Inferior parietal cortex (tissue), 1 donor: ENCODE data around the gene DNER.

Experiments
- DNase-seq: peaks from one replicate; pipeline ENCODE4 v3.0.0-alpha.2; 2016; ENCODE audit errors: extremely low spot score

The DNER gene

DNA sequence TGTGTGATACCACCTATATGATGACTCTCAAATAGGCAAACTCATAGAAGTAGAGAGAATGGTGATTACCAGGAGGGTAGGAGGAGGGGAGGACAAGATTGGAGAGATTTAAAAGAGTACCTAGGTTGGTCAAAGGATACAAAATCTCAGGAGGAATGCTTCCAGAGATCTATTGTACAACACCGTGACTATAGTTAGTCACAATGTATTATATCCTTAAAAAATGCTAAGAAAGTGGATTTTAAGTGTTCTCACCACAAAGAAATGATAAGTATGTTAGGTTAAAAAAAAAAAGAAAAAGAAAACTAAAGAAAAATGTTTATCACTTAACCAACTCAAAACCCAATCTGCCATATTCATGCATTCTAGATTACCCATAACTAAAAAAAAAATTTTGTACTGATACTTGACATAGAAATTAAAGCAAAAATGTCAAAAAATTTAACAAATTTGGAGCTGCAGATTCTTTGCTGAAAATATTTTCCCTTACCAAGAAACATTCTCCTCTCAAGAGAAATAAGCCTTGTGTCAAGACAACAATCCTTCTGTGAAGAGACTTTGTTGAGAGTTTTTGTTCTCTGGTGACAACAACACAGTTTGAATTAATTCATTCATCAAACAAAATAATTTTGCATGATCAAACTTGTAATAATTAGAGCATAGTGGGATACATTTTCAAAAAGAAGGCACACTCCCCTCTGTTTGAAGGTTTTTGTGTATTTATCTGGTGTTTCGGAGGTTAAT is 213.1 kb downstream of the DNER start:
- DNase-seq = no peak

DNA sequence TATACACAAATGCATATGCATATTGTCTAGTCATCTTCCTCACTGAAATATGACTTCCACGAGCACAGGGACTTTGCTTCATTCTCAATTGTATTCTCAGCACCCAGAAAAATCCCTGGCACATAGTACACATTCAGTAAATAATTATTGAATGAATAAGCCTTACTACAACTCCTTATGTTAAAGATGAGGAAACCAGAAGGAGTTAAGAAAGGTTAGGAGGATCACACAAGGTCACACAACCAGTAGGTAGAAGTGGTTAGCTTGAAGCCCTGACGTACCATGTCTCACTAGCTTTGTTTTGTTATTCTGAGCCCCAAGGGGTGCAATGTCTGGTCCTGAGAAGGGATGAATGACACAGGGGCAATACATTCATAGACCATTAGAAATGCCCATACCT is 222.3 kb downstream of the DNER start:
- DNase-seq = no peak

DNA sequence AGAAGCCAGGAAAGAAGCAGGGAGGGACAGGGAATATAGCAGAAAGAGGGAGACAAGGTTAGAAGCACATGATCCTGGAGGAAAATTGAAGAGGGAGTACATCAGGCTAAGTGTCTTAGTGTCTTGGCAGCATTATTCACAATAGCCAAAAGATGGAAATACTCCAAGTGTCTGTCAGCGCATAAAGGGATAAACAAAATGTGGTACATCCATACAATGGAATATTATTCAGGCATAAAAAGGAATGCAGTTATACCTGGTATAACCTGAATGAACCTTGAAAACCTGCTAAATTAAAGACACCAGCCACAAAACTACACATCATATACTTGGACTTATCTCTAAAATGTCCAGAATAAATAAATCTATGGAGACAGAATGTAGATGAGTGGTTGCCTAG is 224.2 kb downstream of the DNER start:
- no peak for DNase-seq

DNA sequence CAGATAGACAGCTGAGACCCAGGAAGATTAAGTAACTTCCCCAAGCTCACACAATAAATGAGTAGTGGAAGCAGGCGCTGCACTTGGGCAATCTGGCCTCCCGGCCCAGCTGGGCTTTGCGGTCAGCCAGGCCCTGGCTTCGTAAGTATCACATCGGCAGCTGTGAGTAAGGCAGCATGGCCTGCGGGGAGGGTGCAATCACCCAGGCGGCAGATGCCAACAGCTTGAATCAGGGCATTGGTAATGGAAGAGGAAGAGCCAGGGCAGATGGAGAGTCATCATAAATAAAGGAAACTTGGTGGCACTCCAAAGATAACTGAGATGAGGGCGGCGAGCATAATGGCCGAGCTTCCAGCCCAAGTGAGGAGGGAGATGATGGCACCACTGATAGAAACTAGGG is 225.3 kb downstream of the DNER start:
- peak; percentile 20 for DNase-seq

DNA sequence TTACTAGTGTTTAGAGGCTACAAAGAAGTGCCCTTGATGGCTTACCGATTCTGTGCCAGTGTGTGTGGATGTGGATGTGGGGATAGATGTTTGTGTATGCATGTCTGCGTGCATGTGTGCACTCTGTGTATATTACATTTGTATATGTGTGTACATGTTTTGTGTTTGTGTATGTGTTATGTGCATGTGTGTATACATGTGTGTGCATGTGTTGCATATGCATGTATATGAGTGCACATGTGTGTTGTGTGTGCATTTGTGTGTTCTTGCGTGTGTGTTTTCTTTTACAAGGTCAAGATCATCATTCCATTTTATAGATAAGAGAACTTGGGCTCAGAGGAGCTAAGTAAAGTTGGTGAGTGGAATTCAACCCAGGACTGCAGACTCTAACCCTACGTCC is 226.1 kb downstream of the DNER start:
- DNase-seq = no peak

DNA sequence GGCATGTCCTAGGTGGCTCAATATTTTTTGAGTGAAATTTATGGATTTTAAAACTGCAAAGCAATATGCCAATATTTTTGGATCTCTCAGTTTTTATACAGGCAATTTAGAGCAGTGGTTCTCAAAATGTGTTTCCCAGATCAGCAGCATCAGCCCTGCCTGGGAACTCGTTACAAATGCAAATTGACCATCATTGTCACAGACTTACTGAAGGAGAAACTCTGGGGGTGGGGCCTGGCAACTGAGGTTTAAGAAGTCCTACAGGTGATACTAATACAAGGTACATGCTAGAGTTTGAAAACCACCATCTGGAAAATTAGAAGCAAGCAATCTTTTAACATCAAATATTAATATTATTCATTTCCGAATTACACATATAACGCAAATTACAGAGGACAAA is 227.7 kb downstream of the DNER start:
- DNase-seq = no peak

DNA sequence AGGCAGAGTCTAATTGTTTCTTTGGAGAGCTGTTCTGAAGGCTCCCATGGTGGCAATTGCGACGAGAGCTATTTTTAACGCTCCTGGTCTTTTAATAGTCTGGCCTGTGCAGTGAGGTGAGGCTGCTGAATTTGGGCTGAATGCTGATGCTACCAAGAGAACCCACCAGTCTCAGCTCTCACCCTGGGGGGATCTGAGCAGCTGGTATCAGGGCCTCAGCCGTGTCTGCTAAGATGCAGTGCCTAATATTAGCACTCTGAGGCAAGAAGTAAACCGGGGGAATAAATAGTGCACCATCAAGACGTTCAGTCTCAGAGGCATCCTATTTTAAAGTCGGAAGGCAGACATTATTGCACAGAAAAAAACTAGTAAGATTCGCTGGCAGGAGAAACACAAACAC is 228.5 kb downstream of the DNER start:
- DNase-seq = no peak

DNA sequence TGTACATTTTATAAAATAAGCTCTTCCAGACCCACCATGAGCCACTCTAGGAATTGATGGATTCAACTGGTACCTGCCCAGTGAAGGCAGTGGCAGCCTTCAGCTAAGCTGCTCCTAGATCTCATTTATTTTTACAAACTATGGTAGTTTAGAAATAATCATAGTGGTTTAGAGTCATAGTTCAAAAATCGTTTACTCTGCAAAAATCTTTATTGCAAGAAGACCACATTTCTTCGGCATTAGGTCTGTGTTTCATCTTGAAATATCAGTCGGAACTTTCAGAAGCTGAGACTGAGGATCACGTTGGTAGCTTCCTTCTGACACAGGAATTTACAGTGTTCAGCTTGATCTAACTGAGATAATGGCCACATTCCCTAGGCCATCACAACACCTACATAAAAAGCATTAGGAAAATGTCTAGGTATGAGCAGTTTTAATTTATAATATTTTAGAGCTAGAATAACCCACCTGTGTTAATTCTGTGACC is 237.0 kb downstream of the DNER start:
- no peak for DNase-seq

DNA sequence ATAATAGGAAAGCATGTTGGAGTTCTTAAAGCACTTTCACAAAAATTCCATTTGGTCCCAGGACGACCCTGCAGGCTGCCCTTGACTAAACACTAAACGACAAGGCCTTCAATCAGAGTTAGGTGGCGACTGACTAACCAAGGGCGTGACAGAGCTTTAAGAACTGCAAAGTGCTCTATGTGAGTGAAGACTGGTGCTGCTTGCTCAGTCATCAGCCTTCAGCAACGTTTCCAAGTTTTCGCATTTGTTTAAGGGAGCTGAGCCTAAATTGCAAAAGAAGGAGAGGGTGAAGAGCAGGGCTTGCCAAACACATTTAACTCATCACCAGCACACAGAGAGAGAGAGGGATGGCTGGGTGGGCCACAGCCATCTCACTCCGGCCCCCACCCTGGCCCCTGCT is 238.6 kb downstream of the DNER start:
- DNase-seq = no peak

DNA sequence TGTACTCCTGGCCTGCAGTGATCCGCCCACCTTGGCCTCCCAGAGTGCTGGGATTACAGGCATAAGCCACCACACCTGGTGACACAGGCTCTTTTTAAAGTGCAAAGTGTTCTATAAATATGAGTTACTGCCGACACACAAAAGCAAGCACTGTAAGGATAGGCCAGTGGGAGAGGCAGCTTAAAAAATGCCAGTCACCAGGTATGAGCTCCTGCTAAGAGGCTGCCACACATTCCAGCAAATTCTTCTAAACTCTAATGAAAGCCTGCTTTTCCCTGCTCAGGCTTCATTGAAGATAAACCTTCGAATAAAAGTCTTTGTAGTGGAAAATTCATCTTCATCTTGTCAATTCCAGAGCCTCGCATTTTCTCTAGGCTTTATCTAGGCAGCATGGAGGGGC is 240.2 kb downstream of the DNER start:
- DNase-seq = no peak

DNA sequence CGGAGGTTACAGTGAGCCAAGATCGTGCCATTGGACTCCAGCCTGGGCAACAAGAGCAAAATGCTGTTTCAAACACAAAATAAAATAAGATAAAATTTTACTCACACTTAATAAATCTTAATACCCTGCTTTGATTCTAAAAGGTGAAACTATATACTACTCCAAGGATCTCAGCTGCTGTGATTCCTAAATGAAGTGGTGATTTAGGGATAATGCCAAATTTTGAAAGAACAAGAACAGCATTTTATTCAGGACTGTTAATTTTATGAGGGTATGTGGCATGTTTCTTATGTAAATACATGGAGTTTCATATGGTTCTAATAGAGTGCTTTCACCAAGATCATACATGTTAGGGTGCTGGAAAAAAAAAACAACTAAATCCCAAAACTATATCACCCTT is 243.6 kb downstream of the DNER start:
- no peak for DNase-seq

DNA sequence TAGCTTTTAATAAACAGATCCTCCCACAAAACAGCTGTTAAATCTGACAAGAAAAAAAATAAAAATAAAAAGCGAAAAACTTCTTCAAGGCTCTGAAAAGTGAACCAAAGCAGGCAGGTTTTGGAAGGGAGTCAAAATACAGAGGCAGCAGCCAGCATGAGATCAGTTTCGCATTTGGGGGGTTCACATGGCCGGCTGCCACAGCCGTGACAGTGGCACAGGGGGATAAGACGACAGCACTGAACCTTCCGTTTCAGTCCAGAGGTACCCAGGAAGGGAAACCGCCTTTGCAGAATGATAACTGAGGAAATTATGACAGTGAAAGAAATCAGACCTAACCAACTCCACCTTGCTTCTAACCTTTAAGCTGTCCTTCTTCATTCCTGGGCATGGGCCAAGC is 246.6 kb downstream of the DNER start:
- no peak for DNase-seq

DNA sequence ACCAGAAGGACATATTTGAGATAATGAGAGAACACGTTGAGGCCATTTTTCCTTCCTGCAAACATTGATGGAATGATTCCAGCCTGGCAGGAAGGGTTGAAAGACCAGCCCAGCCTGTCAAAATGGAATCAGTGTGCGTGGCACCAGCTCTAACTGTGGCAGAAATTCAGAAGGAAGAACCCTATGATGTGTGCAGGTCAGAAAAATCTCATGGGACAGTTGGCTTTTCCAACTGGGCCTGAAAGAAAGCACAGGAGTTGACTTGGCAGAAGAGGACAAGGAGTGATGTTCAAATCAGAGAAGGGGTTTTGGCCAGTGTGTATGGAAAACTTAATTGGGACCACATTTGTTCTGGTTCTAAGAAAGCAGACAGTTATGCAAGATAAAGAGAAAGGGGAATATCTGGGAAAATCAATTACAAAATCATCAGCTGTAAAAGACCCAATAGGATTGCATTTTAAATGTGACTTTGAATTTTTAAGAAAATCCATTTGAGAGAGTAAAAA is 250.5 kb downstream of the DNER start:
- DNase-seq = no peak

DNA sequence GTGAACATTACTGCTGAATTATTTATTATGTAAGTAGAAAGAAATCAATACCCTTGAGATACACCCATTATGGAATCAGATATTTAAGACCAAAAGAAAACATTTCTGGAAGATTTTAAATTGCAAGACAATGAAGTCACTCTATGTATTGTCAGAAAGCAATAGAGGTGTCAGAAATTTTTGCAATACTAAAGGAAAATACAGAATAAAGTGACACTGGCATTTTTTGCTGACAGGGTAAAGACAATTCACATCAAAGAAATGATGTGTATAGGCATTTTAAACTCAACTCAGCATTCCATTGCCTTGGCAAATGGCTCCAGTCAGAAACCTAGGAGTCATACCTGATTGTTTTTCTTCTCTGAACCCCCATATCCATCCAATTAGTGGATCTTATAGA is 252.2 kb downstream of the DNER start:
- no peak for DNase-seq

DNA sequence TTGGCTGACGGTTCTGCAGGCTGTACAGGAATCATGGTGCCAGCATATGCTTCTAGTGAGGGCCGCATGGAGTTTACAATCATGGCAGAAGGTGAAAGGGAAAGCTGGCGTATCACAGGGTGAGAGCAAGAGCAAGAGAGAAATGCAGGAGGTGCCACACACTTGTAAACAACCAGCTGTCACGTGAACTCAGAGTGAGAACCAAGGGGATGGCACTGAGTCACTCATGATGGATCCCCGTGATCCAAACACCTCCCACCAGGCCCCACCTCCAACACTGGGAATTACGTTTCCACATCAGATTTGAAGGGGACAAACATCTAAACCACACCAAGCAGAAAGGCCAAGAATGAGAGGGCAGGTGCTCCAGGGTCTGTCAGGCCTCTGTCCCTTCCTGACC is 258.3 kb downstream of the DNER start:
- DNase-seq = no peak

DNA sequence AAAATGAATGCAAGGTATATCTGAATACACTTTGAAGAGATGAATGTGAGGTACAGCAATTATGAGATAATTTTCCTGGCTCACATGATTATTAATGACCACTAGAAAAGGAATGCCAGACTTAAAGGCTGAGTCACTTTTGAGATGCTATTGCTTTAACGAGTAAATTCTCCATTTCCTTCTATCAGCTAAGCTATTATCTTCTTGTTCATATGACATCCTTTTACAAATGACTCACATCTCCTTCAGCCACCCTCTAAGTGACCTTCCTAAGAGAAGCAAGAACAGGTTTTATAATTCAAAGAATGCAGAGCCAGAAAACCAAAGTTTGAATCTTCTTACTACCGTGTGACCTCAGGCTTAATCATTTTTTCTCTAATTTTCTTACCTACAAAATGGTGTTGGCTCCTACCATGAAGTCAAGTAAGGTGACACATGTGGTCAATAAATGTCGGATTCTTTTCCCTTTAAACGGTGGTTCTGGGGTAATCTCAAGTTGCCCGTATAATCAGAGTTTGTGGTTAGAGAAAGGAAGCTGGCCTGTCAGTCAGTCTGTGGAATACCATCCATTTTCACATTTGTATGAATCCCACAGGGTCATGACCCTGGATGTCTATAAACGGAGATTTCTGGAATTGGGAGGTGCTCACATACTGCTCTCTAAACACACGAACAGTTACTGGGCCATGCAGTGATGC is 259.3 kb downstream of the DNER start:
- DNase-seq = no peak

DNA sequence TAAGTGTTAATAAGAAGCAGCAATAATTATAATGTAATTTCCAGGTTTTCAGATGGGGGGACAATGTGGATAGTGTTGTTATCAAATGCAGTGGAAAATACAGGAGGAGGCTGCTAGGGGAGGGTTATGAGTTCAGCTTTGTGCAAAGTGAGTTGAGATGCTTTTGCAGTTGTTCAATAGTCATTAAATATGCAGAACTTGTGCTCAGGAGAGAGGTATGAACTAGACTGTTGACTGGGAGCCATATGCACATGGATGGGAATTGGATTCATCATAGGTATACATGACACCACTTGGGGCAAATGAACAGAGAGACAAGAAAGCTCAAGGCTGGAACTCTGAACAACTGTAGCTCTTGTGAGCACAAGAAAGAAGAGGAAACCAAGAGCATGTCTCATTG is 261.1 kb downstream of the DNER start:
- no peak for DNase-seq

DNA sequence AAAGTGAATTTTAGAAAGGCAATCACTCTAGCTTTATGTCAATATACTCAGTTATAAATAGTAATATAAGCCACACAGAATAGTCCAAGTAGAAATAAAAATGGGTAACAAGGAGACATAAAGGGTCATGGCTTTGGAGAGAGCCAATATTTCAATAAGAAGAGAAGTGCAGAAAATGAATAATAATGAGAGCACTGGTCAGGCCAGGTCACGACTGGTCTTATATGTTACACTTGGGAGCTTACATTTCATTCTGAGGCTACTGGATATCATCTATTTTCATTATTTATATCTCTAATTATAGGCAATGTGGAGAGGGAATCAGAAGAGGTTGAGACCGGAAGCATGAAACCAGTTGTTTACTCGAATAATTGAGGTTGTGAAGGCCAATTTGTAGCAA is 262.5 kb downstream of the DNER start:
- no peak for DNase-seq

DNA sequence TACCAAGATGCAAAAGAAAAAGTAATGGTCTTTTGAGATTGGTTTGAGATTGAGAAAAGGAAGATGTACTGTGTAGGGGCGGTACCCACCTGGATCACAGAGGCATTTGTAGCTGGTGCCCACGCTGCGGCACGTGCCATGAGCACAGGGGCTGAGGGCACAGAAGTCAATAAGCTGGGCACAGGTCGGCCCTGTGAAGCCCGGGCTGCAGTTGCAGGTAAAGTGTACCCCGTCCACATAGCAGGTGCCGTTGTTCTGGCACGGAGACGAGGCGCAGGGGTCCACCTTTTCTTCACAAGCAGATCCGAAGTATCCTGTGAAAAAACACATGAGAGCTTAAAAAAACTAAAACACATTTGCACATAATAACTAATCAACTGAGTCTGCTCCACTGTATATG is 267.1 kb downstream of the DNER start:
- DNase-seq = no peak

DNA sequence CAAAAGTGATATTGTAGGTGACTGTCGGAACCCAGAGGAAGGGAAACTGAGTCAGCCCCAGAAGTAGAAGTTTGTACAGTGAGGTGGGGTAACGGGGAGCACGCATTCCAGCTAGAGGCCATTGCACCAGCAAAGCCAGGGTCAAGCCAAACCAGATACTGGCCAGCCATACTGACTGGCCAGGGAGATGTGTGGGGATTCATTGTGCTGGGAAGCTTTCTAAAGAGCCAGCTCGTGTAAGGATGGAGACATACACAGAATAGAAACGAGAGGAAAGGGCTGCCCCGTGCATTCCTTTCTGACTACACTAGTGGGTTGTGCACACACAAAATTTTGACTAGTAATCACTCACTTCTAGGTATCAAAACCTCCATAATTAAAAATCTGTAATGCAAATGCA is 268.0 kb downstream of the DNER start:
- no peak for DNase-seq

DNA sequence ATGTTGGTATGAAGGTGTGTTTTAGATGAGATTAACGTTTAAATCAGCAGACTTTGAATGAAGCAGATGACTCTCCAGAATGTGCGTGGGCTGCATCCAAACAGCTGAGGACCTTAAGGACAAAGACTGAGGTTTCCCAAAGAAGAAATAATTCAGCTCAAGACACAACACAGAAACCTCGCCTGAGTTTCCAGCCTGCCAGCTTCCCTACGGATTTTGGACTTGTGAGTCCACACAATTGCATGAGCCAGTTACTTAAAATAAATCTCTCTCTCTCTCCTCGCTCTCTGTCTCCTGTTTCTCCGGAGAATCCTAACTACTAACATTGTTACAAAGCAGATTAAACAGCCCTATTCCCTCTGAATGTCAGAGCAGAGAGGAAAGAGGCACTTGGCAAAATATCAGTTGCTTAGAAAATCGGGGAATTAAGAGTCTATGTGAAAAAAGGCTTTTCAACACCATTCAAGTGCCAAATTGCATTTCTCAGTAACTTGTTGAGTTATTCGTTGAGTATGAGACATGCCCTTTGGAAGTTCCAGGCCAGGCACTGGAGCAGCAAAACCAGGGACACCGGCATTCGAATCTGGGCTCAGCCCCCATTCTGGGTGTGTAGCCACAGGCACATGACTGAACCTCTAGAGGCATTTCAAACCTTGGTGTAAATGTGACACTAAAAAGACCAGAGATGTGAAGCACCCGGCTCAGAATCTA is 268.7 kb downstream of the DNER start:
- peak; percentile 73 for DNase-seq

DNA sequence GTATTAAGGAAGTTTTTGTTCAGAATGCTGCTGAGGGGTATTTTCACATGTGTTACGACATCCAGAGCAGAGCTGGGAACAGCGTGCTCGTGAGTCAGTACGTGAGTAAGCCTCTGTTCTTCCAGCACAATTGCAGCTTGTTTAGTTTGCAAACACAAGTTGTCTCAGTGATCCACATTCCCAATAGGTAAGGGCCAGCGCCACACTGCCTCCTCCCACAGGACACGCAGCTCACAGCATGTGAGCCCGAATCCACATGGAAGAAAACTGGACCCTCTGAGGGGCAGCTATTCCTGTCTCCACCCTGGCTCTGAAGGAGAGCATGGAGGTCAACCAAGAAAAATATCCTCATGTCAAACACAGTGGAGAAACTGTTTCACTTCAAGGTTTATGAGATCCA is 269.3 kb downstream of the DNER start:
- DNase-seq = no peak
